GM21825 (cell line): ENCODE results near the gene HGD.

Experiments
- ATAC-seq: cut with Tn5 transposase; IDR thresholded peaks from one replicate; pipeline ENCODE4 v1.9.1; 2021; ENCODE audit warnings: mild to moderate bottlenecking, moderate library complexity; ENCODE audit not compliant: unreplicated experiment

HGD gene

GRCh38 chr3:120596116-120596852 lies 85.8 kb downstream of the HGD start, which contains the start of gene NDUFB4:
NDUFB4 (plus strand) TSS chr3:120596336; CDS start chr3:120596360, 24 bp downstream.
- peak; percentile 92 for ATAC-seq

- no peak for ATAC-seq
Observed at GRCh38 chr3:120595788-120596115, 86.3 kb downstream of the HGD start.

GRCh38 chr3:120587332-120587975 lies 94.6 kb downstream of the HGD start:
- no peak for ATAC-seq
